Lower lobe of right lung (tissue), 2 donors: Measurements from ENCODE around the gene EXD3. TPM values are rescaled to one million over a fixed set of nuclear protein-coding genes. Genes with fewer than 3 reads are reported as not detected.
A peak's percentile ranks its signal among the peaks of the same experiment; 100 is the strongest.

Experiments used
- ATAC-seq, 2 donors: fragments of 200-7000 bp; cut with Tn5 transposase; one replicate each; pipeline ENCODE4 v1.9.1; 2020 to 2022; ENCODE audit warnings: mild to moderate bottlenecking in 2 of 2, moderate library complexity in 2 of 2
- DNase-seq: peaks from one replicate; pipeline ENCODE4 v3.0.0-alpha.2; 2020
- H3K27ac ChIP-seq: fragments of 200-600 bp; one replicate; pipeline ENCODE4 v1.8.0; 2022
- H3K27me3 ChIP-seq: fragments of 200-600 bp; one replicate; pipeline ENCODE4 v1.8.0; 2022; ENCODE audit warnings: low read depth
- H3K36me3 ChIP-seq: fragments of 200-600 bp; one replicate; pipeline ENCODE4 v1.8.0; 2022; ENCODE audit warnings: mild to moderate bottlenecking
- H3K4me1 ChIP-seq: fragments of 200-600 bp; one replicate; pipeline ENCODE4 v1.8.0; 2022
- H3K4me3 ChIP-seq: fragments of 200-600 bp; one replicate; pipeline ENCODE4 v1.8.0; 2022; ENCODE audit warnings: mild to moderate bottlenecking
- H3K9me3 ChIP-seq: fragments of 200-600 bp; one replicate; pipeline ENCODE4 v1.8.0; 2022
- intact Hi-C: fragments of 100-400 bp; cut with DNase I; formaldehyde crosslinking; loops from one replicate; pipeline ENCODE4 v1.11.0; 2022
- total RNA-seq: library from RNA; stranded (reverse); fragmentation: NEBNext Ultra II Directional; extraction: Animal tissue kit (Norgen Biotek cat#: 25700); gene quantifications from one replicate; pipeline ENCODE4 v1.2.1, GENCODE V29; 2021
- TF ChIP-seq, protein P1 (sequence below): fragments of 200-600 bp; IDR thresholded peaks from one replicate; pipeline ENCODE4 v1.8.0; 2022; ENCODE audit warnings: antibody characterized with exemption, mild to moderate bottlenecking
- donor health status: DM: no; HTN: yes; CAD: no; lungs with severe emphysema.

The EXD3 gene
- total RNA-seq, 1 donor from 2014 or later, result 25.2 TPM

DNA sequence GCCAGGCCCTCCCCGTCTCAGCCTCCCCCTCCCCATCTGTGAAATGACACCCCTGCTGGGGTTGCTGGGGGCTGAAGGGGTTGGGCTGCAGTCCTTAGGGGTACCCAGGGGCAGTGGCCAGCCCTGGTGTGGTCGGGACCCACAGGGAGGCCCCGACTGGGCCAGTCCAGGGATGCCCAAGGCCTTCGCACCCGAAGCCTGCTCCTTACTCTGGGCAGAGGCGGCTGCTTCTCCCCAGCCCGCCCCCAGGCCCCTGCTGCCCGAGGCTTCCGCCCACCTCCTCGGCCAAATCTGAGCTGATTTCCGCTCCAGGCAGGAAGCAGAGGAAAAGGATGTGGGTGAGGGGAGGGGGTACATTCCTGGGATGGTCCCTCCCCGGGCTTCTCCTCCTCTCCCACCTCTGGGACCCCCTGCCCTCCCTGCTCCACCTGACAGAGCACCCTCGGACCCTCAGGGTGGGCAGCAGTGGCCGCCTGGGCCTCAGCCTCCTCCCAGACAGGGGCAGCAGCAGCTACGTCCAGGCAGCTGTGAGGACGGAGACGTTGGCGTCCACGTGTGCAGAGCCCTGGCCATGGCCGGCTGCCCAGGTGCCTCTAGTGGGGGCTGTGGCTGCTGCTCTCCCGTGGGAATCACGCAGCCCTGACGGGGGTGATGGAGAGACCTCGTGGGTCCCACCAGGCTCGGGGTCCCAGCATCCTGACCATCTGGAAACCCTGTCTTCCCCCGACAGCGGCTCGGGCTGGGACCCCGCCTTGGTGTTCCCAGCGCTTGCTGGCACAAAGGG lies 116.7 kb downstream of the EXD3 start:
- peaks cover 55% of the 10 kb centered on the region for H3K4me1 ChIP-seq
- intact Hi-C loops, result no loop called here
- ATAC-seq, result peak in 1 of 2 donors; percentile 1

DNA sequence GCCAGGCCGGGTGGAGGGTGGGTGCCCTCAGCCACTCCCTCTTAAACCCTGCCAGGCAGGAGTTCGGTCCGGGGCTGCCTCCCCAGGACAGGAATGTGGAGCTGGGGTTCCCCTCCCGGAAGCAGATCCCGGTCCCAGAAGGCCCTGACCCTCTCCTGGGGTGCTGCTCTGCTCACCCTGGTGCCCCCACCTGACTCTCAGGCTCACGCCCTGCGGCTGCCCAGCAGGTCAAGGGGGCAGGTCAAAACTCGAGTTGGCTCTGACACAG lies 117.2 kb downstream of the EXD3 start:
- Histone ChIP-seq H3K27me3 (peaks cover 19% of the 10 kb centered on the region), H3K27ac (peak overlapping the region; percentile 78), H3K36me3 (no peaks in the 10 kb centered on the region), H3K9me3 (no peaks in the 10 kb centered on the region), H3K4me3 (peak overlapping the region; percentile 47), H3K4me1 (peaks cover 57% of the 10 kb centered on the region)
- no peak for ATAC-seq
- intact Hi-C loops, result no loop called here
- no peak for DNase-seq
- TF ChIP-seq, protein P1, sequence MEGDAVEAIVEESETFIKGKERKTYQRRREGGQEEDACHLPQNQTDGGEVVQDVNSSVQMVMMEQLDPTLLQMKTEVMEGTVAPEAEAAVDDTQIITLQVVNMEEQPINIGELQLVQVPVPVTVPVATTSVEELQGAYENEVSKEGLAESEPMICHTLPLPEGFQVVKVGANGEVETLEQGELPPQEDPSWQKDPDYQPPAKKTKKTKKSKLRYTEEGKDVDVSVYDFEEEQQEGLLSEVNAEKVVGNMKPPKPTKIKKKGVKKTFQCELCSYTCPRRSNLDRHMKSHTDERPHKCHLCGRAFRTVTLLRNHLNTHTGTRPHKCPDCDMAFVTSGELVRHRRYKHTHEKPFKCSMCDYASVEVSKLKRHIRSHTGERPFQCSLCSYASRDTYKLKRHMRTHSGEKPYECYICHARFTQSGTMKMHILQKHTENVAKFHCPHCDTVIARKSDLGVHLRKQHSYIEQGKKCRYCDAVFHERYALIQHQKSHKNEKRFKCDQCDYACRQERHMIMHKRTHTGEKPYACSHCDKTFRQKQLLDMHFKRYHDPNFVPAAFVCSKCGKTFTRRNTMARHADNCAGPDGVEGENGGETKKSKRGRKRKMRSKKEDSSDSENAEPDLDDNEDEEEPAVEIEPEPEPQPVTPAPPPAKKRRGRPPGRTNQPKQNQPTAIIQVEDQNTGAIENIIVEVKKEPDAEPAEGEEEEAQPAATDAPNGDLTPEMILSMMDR, result no peak

More for the DNA sequence above, 116.7 kb downstream of the EXD3 start:
- peak overlapping the region; percentile 47 for H3K4me3 ChIP-seq
- H3K27ac ChIP-seq, result peak overlapping the region; percentile 78
- H3K27me3 ChIP-seq, result peaks cover 19% of the 10 kb centered on the region
- TF ChIP-seq, protein P1, result no peak
- no peaks in the 10 kb centered on the region for H3K9me3 ChIP-seq
- no peaks in the 10 kb centered on the region for H3K36me3 ChIP-seq
- peak; percentile 43 for DNase-seq

DNA sequence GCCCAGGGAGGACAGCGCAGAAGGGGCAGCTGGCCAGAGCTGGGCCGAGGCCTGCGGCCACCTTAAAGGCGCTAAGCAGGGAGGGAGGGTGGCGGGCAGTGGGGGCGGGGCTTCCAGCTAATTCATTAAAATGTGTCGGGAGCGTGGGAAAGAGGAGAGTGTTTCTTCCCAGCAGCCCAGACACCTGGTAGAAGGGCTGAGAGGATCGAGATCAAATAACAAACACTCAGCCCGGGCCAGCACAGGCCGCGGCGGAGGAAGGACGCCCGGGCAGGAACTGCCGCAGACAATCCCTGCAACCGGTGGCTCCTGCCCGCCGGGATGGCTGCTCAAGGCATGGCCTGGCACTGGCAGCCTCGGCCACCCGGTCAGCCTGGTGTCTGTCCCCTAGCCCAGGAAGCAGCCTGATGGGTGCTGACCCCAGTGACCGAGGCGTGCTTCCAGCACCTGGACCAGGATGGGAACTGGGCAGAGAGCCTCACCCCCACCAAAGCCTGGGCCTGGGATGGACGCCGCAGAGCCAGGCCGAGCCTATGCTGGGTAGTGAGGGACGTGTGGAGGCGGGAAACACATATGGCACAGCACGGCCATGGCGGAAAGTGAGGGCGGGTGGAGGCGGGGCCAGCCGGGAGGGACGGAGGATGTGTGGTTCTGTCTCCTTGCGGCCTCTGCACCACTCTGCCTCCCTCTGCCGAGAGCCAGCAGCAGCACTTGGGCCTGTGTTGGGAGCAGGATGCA lies 117.7 kb downstream of the EXD3 start:
- Histone ChIP-seq H3K9me3 (no peaks in the 10 kb centered on the region), H3K27me3 (peaks cover 21% of the 10 kb centered on the region), H3K36me3 (no peaks in the 10 kb centered on the region), H3K4me3 (peak overlapping the region; percentile 47), H3K27ac (peak overlapping the region; percentile 78), H3K4me1 (peaks cover 62% of the 10 kb centered on the region)
- DNase-seq, result peak; percentile 75
- TF ChIP-seq, protein P1, result peak; percentile 25
- ATAC-seq, result peak; percentile 34 to 42
- intact Hi-C loops, result no loop called here

DNA sequence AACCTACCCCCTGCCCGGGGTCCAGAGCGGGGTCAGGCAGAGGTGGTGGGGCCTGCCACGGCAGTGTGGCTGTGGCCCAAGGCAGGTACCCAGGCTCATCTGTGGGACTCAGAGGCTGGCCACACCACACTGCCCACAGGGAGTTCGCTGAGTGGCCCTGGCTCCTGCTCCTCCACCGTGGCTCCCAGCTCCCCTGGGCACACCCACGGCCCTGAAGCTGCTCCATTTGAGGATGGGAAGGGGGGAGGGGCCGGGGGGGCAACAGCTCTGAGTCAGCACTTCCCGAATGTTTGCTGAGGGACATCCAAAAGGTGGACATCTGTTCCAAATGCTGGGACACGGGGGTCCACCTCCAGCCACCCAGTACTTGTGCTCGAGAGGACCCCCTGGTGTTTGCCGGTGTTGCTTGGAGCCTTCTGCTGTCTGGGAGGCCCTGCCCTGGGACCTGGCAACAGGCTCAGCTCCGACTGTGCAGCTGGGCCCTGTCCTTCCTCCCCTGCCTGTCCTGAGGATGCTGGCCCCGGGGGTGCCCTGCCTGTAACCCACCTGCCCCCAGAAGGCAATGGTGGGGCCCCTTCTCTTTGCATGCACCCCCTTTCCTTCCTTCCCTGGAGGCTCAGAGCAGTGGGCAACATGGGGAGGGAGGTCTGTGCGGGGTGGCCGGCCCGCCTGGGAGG lies 118.4 kb downstream of the EXD3 start:
- intact Hi-C loops, result no loop called here
- no peaks in the 10 kb centered on the region for H3K9me3 ChIP-seq
- no peak for DNase-seq
- H3K36me3 ChIP-seq, result no peaks in the 10 kb centered on the region
- peaks cover 29% of the 10 kb centered on the region for H3K27me3 ChIP-seq
- TF ChIP-seq, protein P1, result peak; percentile 16
- ATAC-seq, result no peak
- peaks cover 65% of the 10 kb centered on the region for H3K4me1 ChIP-seq
- H3K27ac ChIP-seq, result peak overlapping the region; percentile 78
- no peak overlapping the region for H3K4me3 ChIP-seq

DNA sequence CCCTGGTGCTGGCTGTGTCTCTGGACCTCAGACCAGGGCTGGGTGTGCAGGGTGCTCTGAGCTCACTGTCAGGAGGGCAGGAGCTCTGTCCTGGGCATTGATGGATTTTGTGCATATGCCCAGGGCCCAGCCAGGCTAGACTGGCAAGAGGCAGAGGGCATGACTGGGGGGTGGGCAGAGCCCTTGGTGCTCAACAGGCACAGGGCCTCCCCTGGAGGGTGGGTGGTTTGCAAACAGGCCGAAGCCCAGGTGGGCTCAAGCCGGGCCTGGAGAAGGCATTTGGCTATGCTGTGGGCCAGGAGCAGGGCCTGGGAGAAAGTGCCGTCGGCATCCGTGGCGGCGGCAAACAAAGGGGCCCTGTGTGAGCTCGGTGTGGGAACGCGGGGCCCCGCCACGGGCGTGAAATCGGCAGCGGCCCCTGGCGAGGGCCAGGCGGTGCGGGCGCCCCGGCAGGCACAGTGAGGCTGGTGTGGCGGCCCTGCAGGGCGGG lies 119.0 kb downstream of the EXD3 start:
- Histone ChIP-seq H3K27ac (peak overlapping the region; percentile 78), H3K36me3 (no peaks in the 10 kb centered on the region), H3K27me3 (peaks cover 34% of the 10 kb centered on the region), H3K4me1 (peaks cover 65% of the 10 kb centered on the region), H3K4me3 (no peak overlapping the region), H3K9me3 (no peaks in the 10 kb centered on the region)
- TF ChIP-seq, protein P1, result no peak
- no peak for ATAC-seq
- DNase-seq, result no peak
- intact Hi-C loops, result no loop called here
